Stimulated activated CD8-positive, alpha-beta memory T cell treated with anti-CD3 and anti-CD28 coated beads, Interleukin-15, amount 100 ng/mL, for 4 hours (primary cell): ENCODE data around the gene FMNL3.
"Not testable (repeated sequence)": the region's sequence is repeated elsewhere in the genome, so short reads cannot be mapped to it uniquely, and the experiment has no call there.

Source experiments
- DNase-seq, 2 donors: peaks; one replicate each; pipeline ENCODE4 v3.0.0-alpha.2; 2020; ENCODE audit warnings: low read depth in 2 of 2

FMNL3 gene

GRCh38 chr12:49707128-49707811, at the start of gene FMNL3:
TSS of gene FMNL3 (minus strand) at chr12:49707405. CDS start at chr12:49707180, 225 bp downstream.
- DNase-seq, result peak; percentile 95 to 98

GRCh38 chr12:49750996-49751393, 43.8 kb upstream of the FMNL3 start:
- no peak for DNase-seq

GRCh38 chr12:49750027-49750995, 43.1 kb upstream of the FMNL3 start:
- peak in 1 of 2 donors; percentile 29 for DNase-seq

- DNase-seq, result no peak
These were observed 41.6 kb upstream of the FMNL3 start for GRCh38 chr12:49748800-49749199.

- DNase-seq, result no peak
These were observed 41.1 kb upstream of the FMNL3 start for GRCh38 chr12:49748306-49748705.

GRCh38 chr12:49744363-49744885, 37.2 kb upstream of the FMNL3 start:
- no peak for DNase-seq

- DNase-seq, result peak; percentile 74 to 81
These were observed 34.8 kb upstream of the FMNL3 start for GRCh38 chr12:49741882-49742620.

- peak; percentile 96 to 99 for DNase-seq
These were observed 34.0 kb upstream of the FMNL3 start, which contains the start of gene TMBIM6 for GRCh38 chr12:49740930-49741881. TSS of gene TMBIM6 (plus strand) at chr12:49741557. CDS start at chr12:49752494, 10,937 bp downstream.

GRCh38 chr12:49740277-49740676, 33.1 kb upstream of the FMNL3 start:
- not testable (repeated sequence) for DNase-seq

- not testable (repeated sequence) for DNase-seq
These were observed 31.5 kb upstream of the FMNL3 start for GRCh38 chr12:49738721-49739120.

- not testable (repeated sequence) for DNase-seq
These were observed 27.7 kb upstream of the FMNL3 start for GRCh38 chr12:49734900-49735299.

- DNase-seq, result no peak
These were observed 26.2 kb upstream of the FMNL3 start for GRCh38 chr12:49733219-49734017.

GRCh38 chr12:49730568-49731101, 23.4 kb upstream of the FMNL3 start:
- no peak for DNase-seq

GRCh38 chr12:49730050-49730449, 22.8 kb upstream of the FMNL3 start:
- DNase-seq, result no peak

GRCh38 chr12:49728446-49728845, 21.2 kb upstream of the FMNL3 start:
- DNase-seq, result no peak

- not testable (repeated sequence) for DNase-seq
These were observed 14.2 kb upstream of the FMNL3 start for GRCh38 chr12:49721355-49721754.

- no peak for DNase-seq
These were observed 13.0 kb upstream of the FMNL3 start for GRCh38 chr12:49720214-49720613.

- not testable (repeated sequence) for DNase-seq
These were observed 10.6 kb upstream of the FMNL3 start for GRCh38 chr12:49717800-49718199.

- no peak for DNase-seq
These were observed 9.3 kb upstream of the FMNL3 start for GRCh38 chr12:49716553-49716952.
